GM18520 (cell line): ENCODE measurements around the gene SDF4.

ENCODE experiments used
- ATAC-seq: cut with Tn5 transposase; IDR thresholded peaks from one replicate; pipeline ENCODE4 v1.9.1; 2021; ENCODE audit not compliant: unreplicated experiment

The SDF4 gene

GRCh38 chr1:1168451-1169411 is 63.1 kb downstream of the SDF4 start:
- no peak for ATAC-seq

GRCh38 chr1:1167841-1168450 is 63.9 kb downstream of the SDF4 start:
- ATAC-seq = no peak

GRCh38 chr1:1167398-1167821 is 64.4 kb downstream of the SDF4 start:
- no peak for ATAC-seq
